Mesothelial cell of epicardium (in vitro differentiated cells): ENCODE measurements around the gene SLC26A8. TPM values are rescaled to one million over a fixed set of nuclear protein-coding genes. Genes with fewer than 3 reads are reported as not detected.
"Not testable (repeated sequence)": the region's sequence is repeated elsewhere in the genome, so short reads cannot be mapped to it uniquely, and the experiment has no call there.

Source experiments
- DNase-seq, 2 experiments: peaks; one replicate each; pipeline ENCODE4 v3.0.0; 2021; ENCODE audit warnings: low spot score in 2 of 2; ENCODE audit not compliant: unreplicated experiment in 2 of 2
- H3K27ac Mint-ChIP-seq: 2 replicates; pipeline ENCODE4 v1.8.0; 2021; ENCODE audit warnings: mixed read lengths
- H3K27me3 Mint-ChIP-seq: 2 replicates; pipeline ENCODE4 v1.8.0; 2021; ENCODE audit warnings: low read depth, mixed read lengths
- H3K36me3 Mint-ChIP-seq: 2 replicates; pipeline ENCODE4 v1.8.0; 2021; ENCODE audit warnings: mixed read lengths
- H3K4me1 Mint-ChIP-seq: 2 replicates; pipeline ENCODE4 v1.8.0; 2021; ENCODE audit warnings: mixed read lengths
- H3K4me3 Mint-ChIP-seq: 2 replicates; pipeline ENCODE4 v1.8.0; 2021; ENCODE audit warnings: mild to moderate bottlenecking, moderate library complexity, mixed read lengths
- H3K9me3 Mint-ChIP-seq: 2 replicates; pipeline ENCODE4 v1.8.0; 2021; ENCODE audit warnings: mixed read lengths
- CTCF ChIP-seq: fragments of 200-600 bp; sonication (generic); IDR thresholded peaks from one replicate; pipeline ENCODE4 v1.5.0; 2021; ENCODE audit warnings: antibody characterized with exemption; ENCODE audit not compliant: unreplicated experiment
- total RNA-seq: library from RNA; stranded (reverse); gene quantifications from 3 replicates; pipeline ENCODE4 v1.2.1, GENCODE V29; 2021

The SLC26A8 gene
- total RNA-seq, 1 donor from 2014 or later = 0.29 TPM

GRCh38 chr6:36038120-36038876 lies 13.9 kb upstream of the SLC26A8 start:
- no peak overlapping the region for H3K4me3 Mint-ChIP-seq
- peaks cover 62% of the 10 kb centered on the region for H3K4me1 Mint-ChIP-seq
- no peak for DNase-seq
- no peaks in the 10 kb centered on the region for H3K9me3 Mint-ChIP-seq
- no peak for TF ChIP-seq CTCF
- peaks cover under 1% of the 10 kb centered on the region for H3K36me3 Mint-ChIP-seq
- peak overlapping the region; percentile 94 for H3K27ac Mint-ChIP-seq
- no peaks in the 10 kb centered on the region for H3K27me3 Mint-ChIP-seq

- Mint-ChIP-seq H3K36me3 (no peaks in the 10 kb centered on the region), H3K4me1 (peaks cover 63% of the 10 kb centered on the region), H3K4me3 (no peak overlapping the region), H3K9me3 (no peaks in the 10 kb centered on the region), H3K27me3 (no peaks in the 10 kb centered on the region), H3K27ac (peak overlapping the region; percentile 54)
- no peak for TF ChIP-seq CTCF
- DNase-seq = no peak
Observed at GRCh38 chr6:36035225-36035624, 10.8 kb upstream of the SLC26A8 start.

- no peak for DNase-seq
- no peak for TF ChIP-seq CTCF
- H3K36me3 Mint-ChIP-seq = no peaks in the 10 kb centered on the region
- no peaks in the 10 kb centered on the region for H3K27me3 Mint-ChIP-seq
- H3K27ac Mint-ChIP-seq = peak overlapping the region; percentile 50
- peaks cover 62% of the 10 kb centered on the region for H3K4me1 Mint-ChIP-seq
- H3K9me3 Mint-ChIP-seq = no peaks in the 10 kb centered on the region
- no peak overlapping the region for H3K4me3 Mint-ChIP-seq
Observed at GRCh38 chr6:36034441-36034840, 10.0 kb upstream of the SLC26A8 start.

GRCh38 chr6:36033935-36034334 lies 9.5 kb upstream of the SLC26A8 start:
- no peak overlapping the region for H3K4me3 Mint-ChIP-seq
- H3K27me3 Mint-ChIP-seq = no peaks in the 10 kb centered on the region
- TF ChIP-seq CTCF = no peak
- H3K9me3 Mint-ChIP-seq = no peaks in the 10 kb centered on the region
- H3K4me1 Mint-ChIP-seq = peaks cover 61% of the 10 kb centered on the region
- peak overlapping the region; percentile 48 for H3K27ac Mint-ChIP-seq
- DNase-seq = no peak
- no peaks in the 10 kb centered on the region for H3K36me3 Mint-ChIP-seq

GRCh38 chr6:36033144-36033543 lies 8.7 kb upstream of the SLC26A8 start:
- not testable (repeated sequence) for DNase-seq, H3K9me3 Mint-ChIP-seq, H3K27ac Mint-ChIP-seq, H3K4me3 Mint-ChIP-seq, H3K36me3 Mint-ChIP-seq, H3K27me3 Mint-ChIP-seq
- H3K4me1 Mint-ChIP-seq = peaks cover 53% of the 10 kb centered on the region

- Mint-ChIP-seq H3K36me3 (no peaks in the 10 kb centered on the region), H3K27ac (peak overlapping the region; percentile 69), H3K4me3 (no peak overlapping the region), H3K9me3 (no peaks in the 10 kb centered on the region), H3K27me3 (no peaks in the 10 kb centered on the region), H3K4me1 (peaks cover 49% of the 10 kb centered on the region)
- no peak for DNase-seq
- TF ChIP-seq CTCF = no peak
Observed at GRCh38 chr6:36032261-36032660, 7.8 kb upstream of the SLC26A8 start.
